Mammary epithelial cell (primary cell): ENCODE data around the gene TRABD2B.

Experiments
- CTCF ChIP-seq, 2 donors: IDR thresholded peaks in 1 of 2; conservative IDR thresholded peaks in 1 of 2; 2 replicates each; pipeline ENCODE4 v1.5.1; 2011 to 2012; ENCODE audit warnings: inconsistent platforms in 2 of 2, low read length in 2 of 2, mild to moderate bottlenecking in 2 of 2, control low read depth in 1 of 2, low read depth in 1 of 2; ENCODE audit not compliant: insufficient read depth in 1 of 2; ENCODE audit errors: extremely low read depth in 1 of 2
- EZH2 ChIP-seq: IDR thresholded peaks from 2 replicates; pipeline ENCODE4 v1.6.1; 2012; ENCODE audit warnings: low read length, inconsistent platforms, borderline replicate concordance

DNA sequence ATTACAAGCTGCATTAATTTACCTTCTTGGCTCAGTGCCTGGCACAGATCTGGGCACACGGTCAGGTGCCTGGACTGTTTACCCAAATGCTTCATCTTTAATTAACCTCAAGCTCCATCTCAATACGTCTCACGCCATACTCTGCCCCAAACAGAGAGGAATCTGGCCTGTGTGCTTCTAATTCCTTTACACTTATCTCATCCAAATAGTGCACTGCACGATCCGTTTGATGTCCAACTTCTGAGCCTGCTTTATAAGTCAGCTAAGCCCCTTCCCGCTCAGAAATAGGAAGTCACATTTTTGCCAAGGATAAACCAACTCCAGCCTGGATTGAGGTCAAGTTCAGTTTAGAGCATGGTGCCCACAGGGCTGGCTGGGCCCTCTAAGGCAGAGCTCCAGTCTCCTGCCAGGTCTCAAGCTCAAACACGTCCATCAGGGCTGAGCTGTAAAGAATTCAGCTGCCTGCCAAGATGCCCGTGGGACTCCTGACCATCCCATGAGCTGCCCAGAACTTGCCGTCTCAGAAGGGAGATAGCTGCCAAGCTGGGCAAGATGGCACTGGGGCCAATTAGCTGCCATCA is 233.5 kb downstream of the TRABD2B start:
- no peak for TF ChIP-seq CTCF (conservative IDR thresholded peaks at IDR 0.05 in 1 of 2, IDR thresholded peaks at IDR 0.05 in 1 of 2; ENCODE audit: extremely low read depth in 1 of 2, insufficient read depth in 1 of 2, low read depth in 1 of 2, low read length in 2 of 2)
- no peak for TF ChIP-seq EZH2
